Vagina (tissue), 2 donors: ENCODE measurements around the gene LSP1. TPM values are rescaled to one million over a fixed set of nuclear protein-coding genes. Genes with fewer than 3 reads are reported as not detected.

Source experiments
- DNase-seq, 2 donors: peaks; one replicate each; pipeline ENCODE4 v3.0.0-alpha.2; 2017; ENCODE audit errors: extremely low spot score in 2 of 2
- H3K27ac ChIP-seq: fragments of 200-600 bp; sonication (generic); one replicate; pipeline ENCODE4 v1.5.1; 2019
- H3K27me3 ChIP-seq: fragments of 200-600 bp; sonication (generic); one replicate; pipeline ENCODE4 v1.5.1; 2019
- H3K36me3 ChIP-seq, 2 donors: fragments of 200-600 bp; sonication (generic); one replicate each; pipeline ENCODE4 v1.5.1; 2017 to 2019
- H3K4me1 ChIP-seq: fragments of 200-600 bp; sonication (generic); one replicate; pipeline ENCODE4 v1.5.1; 2019
- H3K4me3 ChIP-seq, 2 donors: fragments of 200-600 bp; sonication (generic); 1 replicate in 1 of 2; 2 replicates in 1 of 2; pipeline ENCODE4 v1.5.1; 2016 to 2019
- H3K9me3 ChIP-seq: fragments of 200-600 bp; sonication (generic); one replicate; pipeline ENCODE4 v1.5.1; 2019
- POLR2A ChIP-seq, 2 donors: fragments of 450-650 bp; IDR thresholded peaks; one replicate each; pipeline ENCODE4 v1.6.1; 2017; ENCODE audit warnings: antibody characterized with exemption in 2 of 2, mild to moderate bottlenecking in 2 of 2, moderate library complexity in 2 of 2
- POLR2AphosphoS5 ChIP-seq, 2 donors: sonication (generic); formaldehyde crosslinking; IDR thresholded peaks; one replicate each; pipeline ENCODE4 v1.9.0; 2017; ENCODE audit warnings: antibody characterized with exemption in 2 of 2, mild to moderate bottlenecking in 2 of 2, low read depth in 1 of 2; ENCODE audit not compliant: insufficient read depth in 1 of 2
- intact Hi-C: fragments of 100-400 bp; cut with DNase I; formaldehyde crosslinking; loops from one replicate; pipeline ENCODE4 v1.15.1; 2023
- total RNA-seq: library from RNA; depleted of rRNA; stranded (reverse); fragments of >200 nt; gene quantifications from one replicate; pipeline ENCODE4 v1.2.3, GENCODE V29; 2016
- TF ChIP-seq, protein P1 (sequence below), 3 experiments: fragments of 450-650 bp in 2 of 3; fragments of 200-600 bp in 1 of 3; sonication (generic) in 1 of 3; IDR thresholded peaks; one replicate each; pipeline ENCODE4 v1.5.1; 2017 to 2019; ENCODE audit warnings: antibody characterized with exemption in 3 of 3, mild to moderate bottlenecking in 2 of 3, moderate library complexity in 2 of 3

Gene LSP1
- total RNA-seq, 1 donor from 2014 or later: 32.7 TPM

- intact Hi-C loops: loop anchor here (5.0 kb wide), 1 partner anchor 315 kb away; no protein-coding TSS in a partner anchor
- no peak for TF ChIP-seq POLR2A (IDR thresholded peaks at IDR 0.05)
- TF ChIP-seq, protein P1, sequence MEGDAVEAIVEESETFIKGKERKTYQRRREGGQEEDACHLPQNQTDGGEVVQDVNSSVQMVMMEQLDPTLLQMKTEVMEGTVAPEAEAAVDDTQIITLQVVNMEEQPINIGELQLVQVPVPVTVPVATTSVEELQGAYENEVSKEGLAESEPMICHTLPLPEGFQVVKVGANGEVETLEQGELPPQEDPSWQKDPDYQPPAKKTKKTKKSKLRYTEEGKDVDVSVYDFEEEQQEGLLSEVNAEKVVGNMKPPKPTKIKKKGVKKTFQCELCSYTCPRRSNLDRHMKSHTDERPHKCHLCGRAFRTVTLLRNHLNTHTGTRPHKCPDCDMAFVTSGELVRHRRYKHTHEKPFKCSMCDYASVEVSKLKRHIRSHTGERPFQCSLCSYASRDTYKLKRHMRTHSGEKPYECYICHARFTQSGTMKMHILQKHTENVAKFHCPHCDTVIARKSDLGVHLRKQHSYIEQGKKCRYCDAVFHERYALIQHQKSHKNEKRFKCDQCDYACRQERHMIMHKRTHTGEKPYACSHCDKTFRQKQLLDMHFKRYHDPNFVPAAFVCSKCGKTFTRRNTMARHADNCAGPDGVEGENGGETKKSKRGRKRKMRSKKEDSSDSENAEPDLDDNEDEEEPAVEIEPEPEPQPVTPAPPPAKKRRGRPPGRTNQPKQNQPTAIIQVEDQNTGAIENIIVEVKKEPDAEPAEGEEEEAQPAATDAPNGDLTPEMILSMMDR (IDR thresholded peaks at IDR 0.05): peak; percentile 92 to 96 (median 95)
- no peak for TF ChIP-seq POLR2AphosphoS5 (IDR thresholded peaks at IDR 0.05; ENCODE audit: insufficient read depth in 1 of 2, low read depth in 1 of 2)
- Histone ChIP-seq H3K27me3 (no peaks in the 10 kb centered on the region), H3K36me3 (no peaks in the 10 kb centered on the region), H3K4me1 (peaks cover 36% of the 10 kb centered on the region), H3K27ac (peak overlapping the region; percentile 39), H3K4me3 (no peak overlapping the region), H3K9me3 (no peaks in the 10 kb centered on the region)
- DNase-seq: no peak
Measured at GRCh38 chr11:1837171-1838076, 15.5 kb upstream of the LSP1 start.

GRCh38 chr11:1838077-1838425, 14.8 kb upstream of the LSP1 start:
- Histone ChIP-seq H3K27ac (peak overlapping the region; percentile 39), H3K4me3 (no peak overlapping the region), H3K36me3 (no peaks in the 10 kb centered on the region), H3K27me3 (no peaks in the 10 kb centered on the region), H3K9me3 (no peaks in the 10 kb centered on the region), H3K4me1 (peaks cover 35% of the 10 kb centered on the region)
- intact Hi-C loops: loop anchor here (5.0 kb wide), 1 partner anchor 314 kb away; no protein-coding TSS in a partner anchor
- DNase-seq: no peak
- TF ChIP-seq, protein P1 (IDR thresholded peaks at IDR 0.05): no peak
- TF ChIP-seq POLR2AphosphoS5 (IDR thresholded peaks at IDR 0.05; ENCODE audit: insufficient read depth in 1 of 2, low read depth in 1 of 2) (no peak), POLR2A (IDR thresholded peaks at IDR 0.05) (no peak)

- intact Hi-C loops: loop anchor here (5.0 kb wide), 1 partner anchor 314 kb away; no protein-coding TSS in a partner anchor
- Histone ChIP-seq H3K4me1 (peaks cover 31% of the 10 kb centered on the region), H3K27ac (peak within 1 kb of the TSS; percentile 39), H3K9me3 (no peaks in the 10 kb centered on the region), H3K4me3 (no peak within 1 kb of the TSS), H3K36me3 (no peaks in the 10 kb centered on the region), H3K27me3 (no peaks in the 10 kb centered on the region)
- TF ChIP-seq POLR2A (IDR thresholded peaks at IDR 0.05) (no peak), POLR2AphosphoS5 (IDR thresholded peaks at IDR 0.05; ENCODE audit: insufficient read depth in 1 of 2, low read depth in 1 of 2) (no peak)
- TF ChIP-seq, protein P1 (IDR thresholded peaks at IDR 0.05): no peak
- no peak for DNase-seq
Measured at GRCh38 chr11:1838426-1839144, 14.3 kb upstream of the LSP1 start, which contains the start of gene TNNI2. TSS of gene TNNI2 (plus strand) at chr11:1838981. CDS start at chr11:1839697, 716 bp downstream.

DNA sequence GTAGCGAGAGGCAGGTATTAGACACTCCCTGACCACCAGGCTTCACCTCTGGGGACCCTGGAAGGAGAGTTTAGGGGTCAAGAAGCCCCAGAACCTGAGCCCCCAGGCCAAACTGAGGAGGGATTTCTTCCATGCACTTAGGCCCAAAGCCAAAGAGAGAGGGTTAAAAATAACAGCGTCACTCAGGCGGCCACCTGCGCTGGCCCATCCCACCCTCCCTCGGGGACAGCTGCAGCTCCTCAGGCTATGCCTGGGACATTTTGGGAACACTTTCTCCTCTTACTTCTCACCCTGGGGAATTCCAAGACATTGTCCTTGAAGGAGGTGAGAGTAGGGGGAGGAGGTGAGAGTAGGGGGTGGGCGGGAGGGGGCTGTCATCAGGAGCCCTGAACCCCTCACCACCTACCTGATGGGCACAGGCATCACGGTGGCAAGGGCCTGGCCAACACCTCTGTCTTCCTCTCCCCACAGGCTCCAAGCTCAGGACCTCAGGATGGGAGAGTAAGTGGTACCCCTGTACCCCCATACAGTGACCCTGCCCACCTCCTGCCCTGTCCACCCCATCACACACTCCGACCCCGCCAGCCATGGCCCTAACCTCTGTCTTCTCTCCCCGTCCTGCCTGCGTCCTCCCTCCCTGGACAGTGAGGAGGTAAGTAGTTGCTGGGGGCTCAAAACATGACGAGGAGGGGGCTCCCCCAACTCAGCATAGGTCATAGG, 13.5 kb upstream of the LSP1 start:
- peaks cover 29% of the 10 kb centered on the region for H3K4me1 ChIP-seq
- no peak for DNase-seq
- no peaks in the 10 kb centered on the region for H3K36me3 ChIP-seq
- intact Hi-C loops: loop anchor here (5.0 kb wide), 1 partner anchor 313 kb away; no protein-coding TSS in a partner anchor
- no peak for TF ChIP-seq POLR2A (IDR thresholded peaks at IDR 0.05)
- TF ChIP-seq, protein P1 (IDR thresholded peaks at IDR 0.05): no peak
- TF ChIP-seq POLR2AphosphoS5 (IDR thresholded peaks at IDR 0.05; ENCODE audit: insufficient read depth in 1 of 2, low read depth in 1 of 2): no peak
- no peaks in the 10 kb centered on the region for H3K9me3 ChIP-seq
- no peak overlapping the region for H3K4me3 ChIP-seq
- H3K27ac ChIP-seq: no peak overlapping the region
- H3K27me3 ChIP-seq: no peaks in the 10 kb centered on the region
